ENCODE results near the gene MPO.

The MPO gene

DNA sequence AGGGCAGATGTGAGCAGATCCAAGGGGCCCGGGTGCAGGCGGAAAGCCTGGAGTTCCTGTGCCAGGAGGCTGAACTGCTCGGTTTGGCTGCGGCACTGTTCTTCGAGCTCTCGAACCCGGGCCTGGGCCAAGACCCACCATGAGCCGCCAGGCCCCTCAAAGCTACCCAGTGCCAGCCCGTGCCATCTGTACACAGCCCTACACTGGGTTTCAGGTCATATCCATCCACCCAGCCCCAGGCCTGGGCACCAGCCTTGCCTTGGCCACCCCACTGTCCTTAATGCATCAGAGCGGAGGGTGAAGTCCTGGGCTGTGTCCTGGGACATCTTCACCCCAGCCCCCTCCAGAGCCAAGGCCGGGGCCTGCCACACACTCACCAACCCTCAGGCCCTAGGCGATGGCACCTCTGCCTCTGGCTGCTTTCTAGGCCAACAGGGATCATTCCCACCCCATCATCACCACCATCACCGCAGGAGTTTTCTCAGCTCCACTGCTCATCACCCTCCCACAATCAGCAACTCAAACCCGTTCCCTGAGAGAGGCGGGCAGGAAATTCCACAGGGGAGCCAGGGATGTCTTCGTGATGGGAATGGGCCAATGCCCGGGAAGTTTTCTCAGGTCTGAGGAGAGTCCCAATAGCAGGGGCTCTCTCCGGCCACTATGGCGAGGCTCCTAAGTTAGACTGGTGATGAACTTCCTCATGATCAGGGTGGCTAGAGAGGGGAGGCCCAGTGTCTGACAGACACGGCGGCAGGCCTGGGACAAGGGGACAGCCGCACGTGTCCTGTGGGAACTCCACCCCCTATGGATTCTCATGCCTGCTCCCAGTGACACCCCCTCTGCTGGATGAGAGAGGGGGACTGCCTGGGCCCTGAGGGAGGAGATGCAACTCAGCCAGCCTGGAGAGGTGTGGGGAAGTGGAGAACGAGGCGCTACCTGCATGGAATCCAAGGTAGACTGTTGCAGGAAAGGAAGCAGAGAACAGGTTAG is 38.7 kb upstream of the MPO start:
- no peak for DNase-seq

DNA sequence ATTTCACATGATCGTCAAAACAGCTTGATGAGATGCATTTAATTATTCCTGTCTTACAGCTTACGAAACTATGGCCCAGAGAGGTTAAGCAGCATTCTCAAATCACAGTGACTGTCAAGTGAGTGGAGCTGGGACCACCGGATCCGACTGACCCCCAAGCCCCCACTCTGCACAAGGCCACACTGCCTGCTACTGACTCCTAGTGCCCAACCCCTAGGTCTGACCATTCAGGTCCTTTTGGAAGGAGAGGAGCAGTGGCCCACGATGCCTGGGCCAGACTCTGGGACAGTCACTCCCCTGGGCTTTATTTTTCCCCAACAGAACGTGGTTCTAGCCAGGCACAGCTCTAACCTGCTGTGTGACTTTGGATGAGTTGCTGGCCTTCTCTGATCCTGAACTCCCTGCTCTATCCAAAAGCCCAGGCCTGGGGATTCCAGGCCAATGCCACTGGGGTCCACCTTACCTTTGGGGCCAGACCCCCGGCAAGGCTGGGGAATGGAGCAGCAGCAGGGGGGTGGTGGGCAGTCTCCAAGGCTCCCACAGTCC is 38.0 kb upstream of the MPO start:
- DNase-seq: no peak

DNA sequence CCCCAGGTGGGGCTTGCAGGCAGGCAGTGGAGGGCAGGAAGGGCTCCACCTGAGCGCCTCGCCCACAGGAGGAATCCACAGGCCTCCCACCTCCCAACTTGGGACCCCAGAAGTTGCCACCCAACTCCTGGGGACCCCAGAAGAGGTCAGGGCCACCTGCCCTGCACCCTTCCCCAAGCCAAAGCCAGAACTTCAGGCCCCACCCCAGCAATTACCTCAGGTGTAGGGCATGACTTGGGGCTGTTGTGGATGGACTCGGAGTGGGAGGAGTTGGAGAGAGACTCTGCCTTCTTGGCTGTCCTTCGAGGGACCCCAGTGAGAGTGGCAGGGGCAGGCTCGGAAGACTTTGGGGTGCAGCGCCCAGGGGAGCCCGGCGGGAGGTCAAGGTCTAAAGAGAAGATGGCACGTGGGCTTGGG is 37.3 kb upstream of the MPO start:
- DNase-seq: no peak

DNA sequence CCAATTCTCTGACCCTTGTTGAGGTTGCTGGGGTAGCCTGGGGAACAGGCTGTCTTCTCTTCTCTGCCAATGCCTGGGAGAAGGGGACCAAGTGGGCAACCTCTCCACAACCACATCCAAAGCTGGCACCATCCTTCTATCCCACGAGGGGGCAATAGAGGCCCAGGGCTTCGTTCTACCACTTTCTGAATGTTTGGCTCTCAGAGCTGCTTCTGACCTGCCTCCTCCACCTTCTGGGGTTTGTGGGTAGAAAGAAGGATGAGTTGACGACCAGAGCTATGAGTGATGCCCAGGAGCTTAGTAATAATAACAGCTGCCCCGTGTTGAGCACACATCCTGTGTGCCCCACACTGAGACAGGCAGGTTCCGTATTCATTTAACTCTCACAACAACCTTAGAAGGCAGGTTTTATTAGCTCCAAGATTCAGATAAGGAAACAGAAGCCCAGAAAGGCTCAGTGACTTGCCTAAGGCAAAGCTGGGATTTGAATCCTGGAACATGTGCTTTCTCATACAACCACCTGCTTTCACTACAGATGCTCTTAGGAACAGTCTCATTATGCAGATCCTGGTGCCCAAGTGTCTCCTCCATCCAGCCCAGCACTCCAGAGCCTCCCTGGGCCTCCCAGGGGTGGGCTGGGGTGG is 36.8 kb upstream of the MPO start:
- no peak for DNase-seq

DNA sequence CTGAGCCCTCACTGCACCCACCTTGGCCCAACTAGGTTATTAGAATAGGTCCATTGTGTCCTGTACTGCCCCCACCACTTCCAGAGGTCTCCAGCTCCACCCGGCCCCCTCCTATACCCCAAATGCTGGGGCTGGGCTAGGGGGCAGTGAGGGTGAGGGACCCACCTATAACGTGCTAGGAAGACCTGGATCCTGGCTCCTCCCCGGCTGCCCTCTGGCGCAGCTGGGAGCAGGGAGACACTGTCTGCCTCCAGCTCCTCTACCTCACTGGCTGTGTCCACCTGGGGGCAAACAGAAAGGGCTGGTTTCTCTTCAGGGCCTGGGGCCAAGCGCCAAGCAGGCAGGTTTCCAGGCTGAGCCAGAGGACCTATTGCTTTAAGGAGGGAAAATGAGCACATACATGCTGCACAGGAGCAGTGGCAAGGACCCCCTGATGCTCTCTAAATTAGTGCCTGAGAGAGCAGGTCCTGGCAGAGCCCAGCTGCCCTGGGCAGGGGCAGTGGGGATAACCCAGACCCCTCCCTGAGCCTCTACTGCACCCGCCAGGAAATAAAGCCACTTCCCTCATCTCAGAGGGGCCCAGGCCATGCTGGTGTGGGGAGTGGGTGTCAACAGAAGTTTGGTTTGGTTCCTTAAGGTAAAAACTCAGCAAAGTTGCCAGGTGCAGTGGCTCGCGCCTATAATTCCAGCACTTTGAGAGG is 35.7 kb upstream of the MPO start:
- DNase-seq: no peak

DNA sequence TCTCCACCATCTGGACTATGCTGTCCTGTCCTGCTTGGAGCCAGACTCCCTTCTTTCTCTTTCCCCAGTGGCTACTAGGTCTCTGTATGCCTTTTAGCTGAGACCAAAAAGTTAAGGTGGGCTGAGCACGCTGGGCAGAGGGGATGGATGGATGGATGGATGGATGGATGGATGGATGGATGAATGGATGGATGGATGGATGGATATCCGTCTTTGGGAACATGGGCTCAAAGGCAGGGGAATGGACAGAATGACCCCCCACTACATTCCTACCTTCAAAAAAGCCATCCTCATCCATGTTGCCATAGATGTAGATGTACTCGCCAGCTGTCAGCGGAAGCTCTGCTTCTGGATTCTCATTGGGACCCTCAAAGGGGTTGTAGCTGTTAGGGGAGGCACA is 35.0 kb upstream of the MPO start:
- DNase-seq: no peak

DNA sequence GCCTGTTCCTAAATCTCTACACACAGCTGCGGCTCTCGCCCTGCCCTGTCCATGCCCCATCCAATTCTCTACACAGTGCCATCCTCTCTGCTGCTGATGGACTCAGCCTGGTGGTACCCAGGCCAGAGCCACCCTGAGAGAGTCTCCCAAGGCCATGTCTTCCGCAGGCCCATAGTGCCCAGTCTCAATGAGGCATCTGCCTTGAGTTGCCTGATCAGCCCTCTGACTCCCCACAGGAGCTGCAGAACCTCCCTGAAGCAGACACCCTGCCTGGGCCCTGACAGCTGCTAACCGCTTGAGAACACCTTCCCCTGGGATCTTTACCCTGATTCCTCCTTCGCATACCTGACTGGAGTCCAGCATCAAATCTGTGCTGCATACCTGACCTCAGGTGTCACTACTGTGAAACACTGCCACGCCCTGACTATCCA is 34.6 kb upstream of the MPO start:
- DNase-seq: no peak

DNA sequence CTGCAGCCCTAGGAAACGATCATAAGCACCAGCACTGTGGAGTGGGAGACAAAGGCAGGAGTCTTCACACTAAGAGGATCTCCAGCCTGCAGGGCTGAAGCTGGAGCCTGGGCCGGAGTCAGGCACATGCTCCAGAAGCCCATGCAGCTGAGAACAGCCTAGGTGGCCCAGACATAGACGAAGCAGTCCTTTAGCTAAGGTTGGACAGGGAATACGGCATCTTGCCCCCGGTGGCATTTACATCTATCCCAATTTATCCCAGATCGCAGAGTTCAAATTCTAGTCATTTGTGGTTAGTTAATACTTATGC is 33.9 kb upstream of the MPO start:
- DNase-seq: no peak

DNA sequence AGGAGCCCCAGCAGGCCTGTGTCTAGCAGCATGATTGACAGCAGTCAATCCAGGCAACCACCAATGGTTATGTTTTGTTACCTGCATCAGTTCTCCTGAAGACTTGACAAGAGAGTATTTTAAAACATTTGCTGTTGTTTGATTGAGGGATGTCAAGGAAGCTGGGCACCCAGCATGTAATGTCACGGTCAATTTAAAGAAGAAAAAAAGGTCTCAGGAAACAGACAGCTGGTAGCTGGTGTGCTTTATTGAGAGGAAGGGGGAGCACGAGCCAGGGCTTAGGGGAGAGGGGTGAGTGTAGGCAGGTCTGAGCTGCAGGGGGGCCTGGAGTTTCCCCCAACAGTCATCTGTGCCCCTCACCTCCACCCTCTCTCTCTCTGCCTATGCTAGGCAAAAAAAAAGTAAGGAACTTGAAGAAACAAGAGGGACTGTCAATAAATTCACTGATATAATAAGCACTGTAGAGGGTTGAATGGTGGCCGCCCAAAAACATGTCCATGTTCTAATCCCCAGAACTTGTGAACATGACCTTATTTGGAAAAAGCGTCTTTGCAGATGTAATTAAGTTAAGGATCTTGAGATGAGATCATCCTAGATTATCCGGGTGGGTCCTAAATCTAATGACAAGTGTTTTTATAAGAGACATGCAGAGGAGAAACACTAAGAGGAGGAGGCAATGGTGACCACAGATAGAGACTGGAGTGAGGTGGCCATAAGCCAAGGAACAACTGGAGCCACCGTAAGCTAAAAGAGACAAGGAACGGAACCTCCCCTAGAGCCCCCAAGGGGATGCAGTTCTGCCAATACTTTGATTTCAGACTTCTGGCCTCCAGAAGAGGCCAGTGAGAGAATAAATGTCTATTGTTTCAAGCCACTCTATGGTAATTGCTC is 33.3 kb upstream of the MPO start:
- DNase-seq: no peak

DNA sequence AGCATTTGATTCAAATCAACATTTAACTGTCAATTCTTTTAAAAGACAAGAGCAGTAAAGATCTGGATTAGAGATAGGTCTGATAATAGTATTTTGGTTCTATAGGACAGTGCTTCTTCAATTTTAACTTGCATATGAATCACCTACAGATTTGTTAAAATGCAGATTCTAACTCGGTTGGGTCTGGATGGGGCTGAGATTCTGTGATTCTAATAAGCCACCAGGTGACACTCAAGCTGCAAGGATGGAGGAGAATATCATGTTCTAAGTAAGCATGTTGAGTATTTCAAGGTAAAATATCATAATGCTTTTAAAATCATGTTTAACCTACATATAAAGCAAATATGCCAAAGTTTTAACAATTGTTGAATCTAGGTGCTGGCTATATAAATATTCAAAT is 32.1 kb upstream of the MPO start:
- DNase-seq: no peak

DNA sequence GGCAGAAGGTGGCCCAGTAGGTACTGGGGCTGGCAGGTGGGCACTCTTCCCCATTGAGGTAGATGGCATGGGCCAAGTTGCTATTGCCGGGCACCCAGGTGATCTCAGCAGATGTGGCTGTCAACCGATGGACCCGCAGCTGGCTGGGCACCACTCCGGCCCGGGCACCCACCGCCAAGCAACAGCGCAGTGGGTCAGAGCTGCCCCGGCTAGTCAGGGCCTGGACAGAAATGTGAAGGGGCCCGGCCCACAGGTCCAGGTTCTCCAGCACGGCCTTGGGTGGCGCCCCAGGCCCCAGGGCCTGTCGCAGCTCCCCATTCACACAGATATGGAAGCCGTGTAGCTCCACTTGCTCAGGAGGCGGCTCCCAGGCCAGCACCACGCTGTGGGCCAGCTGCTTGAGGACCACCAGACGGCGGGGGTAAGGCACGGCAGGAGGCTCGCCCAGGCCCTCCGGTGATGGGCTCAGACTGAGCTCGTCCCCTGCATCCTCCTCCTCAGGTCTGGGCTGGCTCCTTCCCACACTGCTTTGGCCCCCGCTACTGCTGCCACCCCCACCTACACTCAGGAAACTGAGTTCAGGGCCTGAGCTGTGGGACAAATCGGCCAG is 31.4 kb upstream of the MPO start:
- DNase-seq: no peak

DNA sequence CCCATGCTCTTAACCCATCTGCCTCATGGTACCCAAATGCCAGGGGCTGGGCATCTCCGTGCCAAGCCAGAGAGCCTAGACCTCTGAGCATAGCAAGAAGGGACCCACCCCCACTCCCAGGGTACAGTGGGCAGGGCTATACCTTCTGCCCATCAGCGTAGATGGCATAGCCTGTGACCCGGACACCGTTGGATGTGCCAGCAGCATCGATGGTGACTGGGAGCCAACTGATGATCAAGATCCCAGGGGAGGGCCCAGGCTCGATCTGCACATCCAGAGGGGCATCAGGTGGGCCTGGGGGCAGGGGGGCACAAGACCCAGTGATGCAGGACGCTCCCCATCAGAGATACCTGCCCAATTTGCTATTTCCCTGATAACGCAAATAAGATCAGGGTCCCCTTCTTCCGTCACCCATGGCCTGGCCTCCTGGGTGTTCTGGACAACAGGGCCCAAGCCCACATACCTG is 30.7 kb upstream of the MPO start:
- no peak for DNase-seq

DNA sequence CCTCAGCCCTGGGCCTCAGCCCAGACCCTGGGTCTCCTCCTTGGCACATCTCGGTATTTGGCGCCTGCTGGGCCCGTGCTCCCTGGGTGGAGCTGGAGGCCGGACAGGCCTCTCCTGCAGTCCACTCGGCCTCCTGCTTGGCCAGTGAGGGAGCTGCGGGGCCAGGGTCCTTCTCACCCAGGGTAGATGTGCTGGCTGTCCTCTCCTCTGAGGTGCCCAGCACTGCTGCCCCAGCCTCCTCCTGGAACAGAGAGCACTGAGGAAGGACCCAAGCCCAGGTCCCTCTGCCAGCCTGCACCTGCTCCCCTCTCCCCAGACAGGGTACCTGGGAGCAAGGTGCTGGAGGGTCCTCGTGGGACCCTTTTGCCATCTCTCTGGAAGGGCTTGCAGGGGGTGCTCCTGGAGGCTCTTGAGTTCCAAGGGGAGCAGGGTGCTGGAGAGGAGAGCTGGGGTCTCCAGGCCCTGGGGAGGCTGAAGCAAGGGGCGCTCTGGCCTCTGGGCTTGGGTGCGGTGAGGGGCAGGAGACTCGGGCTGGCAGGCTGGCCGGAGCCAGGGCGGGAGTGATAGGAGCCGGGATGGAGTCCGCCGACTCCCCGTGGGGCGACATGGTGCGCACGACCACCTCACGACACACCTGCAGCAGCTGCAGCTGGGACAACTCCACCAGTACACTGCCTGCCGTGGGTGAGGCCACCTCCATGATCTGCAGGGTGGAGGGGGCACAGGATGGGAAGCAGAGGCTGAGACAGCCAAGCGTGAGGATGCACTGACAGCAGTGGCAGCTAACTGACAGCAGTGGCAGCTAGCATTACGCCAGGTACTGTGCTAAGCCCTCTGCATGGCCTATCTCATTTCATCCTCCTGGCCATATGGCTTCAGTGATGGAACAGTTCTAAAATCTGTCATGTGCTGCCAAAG is 30.0 kb upstream of the MPO start:
- DNase-seq: no peak

DNA sequence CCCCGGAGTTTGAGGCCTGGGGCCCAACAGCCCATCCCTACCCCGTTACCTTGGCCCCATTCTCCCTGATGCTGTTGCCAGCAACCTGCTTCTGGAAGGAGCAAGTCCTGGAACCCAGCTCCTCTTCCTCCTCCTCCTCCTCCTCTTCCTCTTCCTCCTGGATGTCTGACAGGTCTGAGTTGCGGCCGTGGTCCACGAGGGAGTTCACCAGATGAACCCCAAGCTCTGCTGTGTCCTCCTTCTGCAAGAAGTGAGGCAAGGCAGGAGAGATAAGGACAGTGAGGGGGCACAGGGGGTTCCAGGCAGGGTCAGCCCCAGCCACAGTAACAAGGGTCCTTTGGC is 29.2 kb upstream of the MPO start:
- no peak for DNase-seq

DNA sequence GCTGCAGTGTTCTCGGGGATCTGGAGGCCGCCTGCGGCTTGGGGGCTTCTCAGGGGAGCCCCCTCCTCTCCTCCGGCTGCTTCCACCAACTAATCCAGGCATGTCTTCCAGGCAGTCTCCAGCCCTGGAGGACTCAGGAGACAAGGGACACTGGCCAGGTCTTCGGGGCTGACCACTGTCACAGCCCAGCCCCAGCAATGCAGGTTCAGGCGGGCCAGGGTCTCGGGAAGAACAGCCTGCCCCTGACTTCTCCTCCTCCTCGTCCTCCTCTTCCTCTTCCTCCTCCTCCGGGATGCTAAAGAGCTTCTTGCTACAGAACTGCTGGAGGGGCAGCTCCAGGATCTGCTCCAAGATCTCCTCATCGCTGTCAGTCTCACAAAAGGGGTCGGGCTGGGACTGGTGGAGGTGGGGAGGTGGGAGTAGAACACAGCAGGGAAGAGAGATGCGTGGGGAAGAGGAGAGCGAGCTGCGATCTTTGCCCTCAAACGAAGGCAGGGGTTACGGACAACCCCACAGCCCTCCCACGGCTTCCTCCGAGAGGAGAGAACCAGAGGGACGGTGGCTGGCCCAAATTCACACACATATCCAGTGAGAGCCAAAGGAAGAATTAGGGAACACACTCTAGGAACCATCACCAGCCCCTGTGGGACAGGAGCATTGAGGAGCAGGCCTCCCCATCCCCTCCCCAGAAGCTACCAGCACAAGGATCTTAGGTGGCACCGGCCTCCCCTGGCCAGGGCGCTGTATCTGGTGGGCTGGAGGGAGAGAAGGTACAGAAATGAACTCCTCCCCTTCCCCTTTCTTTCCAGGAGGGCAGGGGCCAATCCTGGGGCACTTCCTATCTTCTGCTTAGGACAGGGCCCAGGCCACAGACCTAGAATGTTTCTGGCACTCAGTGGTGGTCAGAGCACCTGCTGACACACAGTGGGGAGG is 28.5 kb upstream of the MPO start:
- DNase-seq: no peak

DNA sequence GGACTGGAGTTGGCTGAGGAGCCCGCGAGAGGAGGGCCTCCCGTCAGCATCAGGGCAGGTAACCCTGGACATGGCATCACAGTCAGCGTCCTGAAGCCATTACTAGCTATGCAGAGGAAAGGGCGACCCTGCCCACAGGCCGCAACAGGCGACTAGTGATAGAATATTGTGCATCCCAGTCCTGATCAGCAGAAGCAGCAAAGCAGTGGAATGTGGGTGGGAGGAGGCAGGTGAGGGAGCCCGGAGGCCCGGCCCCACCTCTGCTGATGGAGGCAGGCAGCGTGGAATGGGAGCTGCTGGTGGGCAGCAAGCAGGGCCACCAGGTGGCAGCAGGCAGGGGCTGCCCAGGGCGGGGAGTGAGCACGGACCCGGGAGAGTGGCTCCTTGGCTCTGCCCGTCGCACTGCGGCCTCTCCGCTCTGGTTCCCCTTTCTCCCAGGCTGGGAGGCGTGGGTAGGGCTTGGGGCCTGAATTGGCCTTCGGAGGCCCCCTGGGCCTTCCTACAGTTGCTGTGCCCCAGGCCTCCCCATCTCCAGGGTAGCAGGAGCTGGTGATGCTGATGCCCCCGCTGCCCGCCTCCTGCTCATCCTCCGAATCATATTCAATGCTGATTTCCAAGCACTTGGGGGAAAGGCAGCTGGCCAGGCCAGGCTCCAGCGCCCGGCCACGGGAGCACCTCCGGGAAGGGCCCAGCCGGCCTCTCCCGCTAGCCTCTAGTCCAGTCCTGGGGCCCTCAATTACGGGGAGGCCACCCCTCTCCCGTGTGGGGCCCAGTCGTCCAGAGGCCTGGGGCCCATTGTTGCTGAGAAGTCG is 27.6 kb upstream of the MPO start:
- DNase-seq: no peak

DNA sequence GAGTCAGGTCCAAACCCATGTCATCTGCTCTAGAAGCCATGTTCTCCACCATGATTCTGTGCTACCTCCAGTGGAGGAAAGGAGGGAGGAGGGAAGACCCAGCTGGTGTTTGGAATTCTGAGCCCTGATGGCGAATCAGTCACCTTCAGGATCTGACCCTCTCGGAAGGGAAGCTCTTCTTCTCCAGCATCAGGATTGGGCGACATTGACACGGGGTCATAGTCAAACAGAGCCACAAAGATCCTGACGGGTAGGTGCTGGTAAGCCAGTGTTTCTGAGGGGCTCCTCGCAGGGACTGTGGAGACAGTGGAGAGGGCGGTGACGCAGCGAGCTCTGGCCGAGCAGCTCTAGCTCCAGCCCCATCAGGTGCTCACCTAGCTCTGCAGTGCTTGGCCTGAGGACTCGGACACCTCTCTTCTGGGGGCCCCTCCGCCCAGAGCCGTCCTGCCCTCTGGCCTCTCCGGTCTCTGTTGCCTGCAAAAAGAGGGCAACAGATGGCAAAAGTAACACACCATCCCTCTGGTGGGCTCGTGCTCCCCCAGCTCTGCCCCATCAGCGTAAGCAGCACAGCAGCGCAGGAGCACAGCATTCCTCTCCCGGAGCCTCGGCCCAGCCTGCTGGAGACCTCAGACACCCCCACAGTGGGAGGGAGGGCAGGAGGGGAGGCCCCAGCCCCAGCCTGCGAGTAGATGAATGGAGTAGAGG is 26.9 kb upstream of the MPO start:
- DNase-seq: no peak

Measured in SHP77 treated with DMSO at 0.1 percent for 48 hours (cell line).